H1 (cell line): ENCODE data around the gene ATP11A. TPM values are rescaled to one million over a fixed set of nuclear protein-coding genes. Genes with fewer than 3 reads are reported as not detected.
A peak's percentile ranks its signal among the peaks of the same experiment; 100 is the strongest.

Experiments
- CTCF ChIA-PET: fragments of 300-600 bp; sonication (Branson Sonifier 250); formaldehyde crosslinking; loops from one replicate; lab custom pipeline; 2021; ENCODE audit not compliant: partially characterized antibody; lab: Charles Lee
- POLR2A ChIA-PET: fragments of 300-600 bp; sonication (Branson Sonifier 250); formaldehyde crosslinking; loops from one replicate; lab custom pipeline; 2021; ENCODE audit warnings: inconsistent platforms; ENCODE audit not compliant: partially characterized antibody; lab: Charles Lee
- DNase-seq, 2 experiments: peaks; one replicate each; pipeline versions ENCODE4 v3.0.0 to v3.0.0-alpha.2; 2010 to 2022; ENCODE audit warnings: low spot score in 2 of 2, low read depth in 1 of 2, mixed read lengths in 1 of 2
- FAIRE-seq: peaks from 2 replicates; lab custom pipeline; 2011; peaks lifted over from hg19 to GRCh38; lab: Jason Lieb, UNC
- H2AFZ ChIP-seq: 2 replicates; pipeline ENCODE4 v1.8.1; 2012; ENCODE audit warnings: low read length, inconsistent platforms
- H2AK5ac ChIP-seq: 2 replicates; pipeline ENCODE4 v1.6.1; 2013; ENCODE audit warnings: low read depth, low read length
- H2BK120ac ChIP-seq: replicated peaks from 2 replicates; pipeline ENCODE3; 2013; ENCODE audit warnings: low read depth, low read length, inconsistent platforms
- H2BK12ac ChIP-seq: 2 replicates; pipeline ENCODE4 v1.6.1; 2013; ENCODE audit warnings: low read depth, low read length
- H2BK15ac ChIP-seq: 2 replicates; pipeline ENCODE4 v1.6.1; 2013; ENCODE audit warnings: low read length
- H2BK20ac ChIP-seq: 2 replicates; pipeline ENCODE4 v1.6.1; 2013; ENCODE audit warnings: low read length
- H2BK5ac ChIP-seq: 2 replicates; pipeline ENCODE4 v1.6.1; 2013; ENCODE audit warnings: low read depth, low read length
- H3K14ac ChIP-seq: 2 replicates; pipeline ENCODE4 v1.6.1; 2013; ENCODE audit warnings: inconsistent platforms; ENCODE audit not compliant: insufficient read length
- H3K18ac ChIP-seq: 2 replicates; pipeline ENCODE4 v1.6.1; 2013; ENCODE audit warnings: low read length; ENCODE audit errors: extremely low read depth
- H3K23ac ChIP-seq: 2 replicates; pipeline ENCODE4 v1.6.1; 2013; ENCODE audit warnings: inconsistent platforms; ENCODE audit not compliant: insufficient read length
- H3K23me2 ChIP-seq: 2 replicates; pipeline ENCODE4 v1.6.1; 2013; ENCODE audit warnings: low read depth, low read length
- H3K27ac ChIP-seq: 2 replicates; pipeline ENCODE4 v1.6.1; 2011; ENCODE audit warnings: low read depth, low read length, inconsistent platforms
- H3K27me3 ChIP-seq, 4 experiments: replicated peaks in 1 of 4; 1 replicate in 1 of 4; 2 replicates in 3 of 4; pipeline versions ENCODE4 v1.6.1 to v1.8.1; 2011 to 2013; ENCODE audit warnings: low read length in 3 of 4, mild to moderate bottlenecking in 3 of 4, inconsistent platforms in 2 of 4, mixed read lengths in 2 of 4, moderate library complexity in 1 of 4; ENCODE audit not compliant: control insufficient read depth in 3 of 4, insufficient read depth in 3 of 4; ENCODE audit errors: extremely low read depth in 1 of 4
- H3K36me3 ChIP-seq, 4 experiments: 2 replicates each; pipeline versions ENCODE4 v1.6.1 to v1.8.1; 2011 to 2013; ENCODE audit warnings: mild to moderate bottlenecking in 4 of 4, low read length in 3 of 4, moderate library complexity in 2 of 4, control low read depth in 1 of 4, inconsistent platforms in 1 of 4; ENCODE audit not compliant: insufficient read depth in 4 of 4, control insufficient read depth in 2 of 4
- H3K4ac ChIP-seq: replicated peaks from 2 replicates; pipeline ENCODE3; 2013; ENCODE audit warnings: low read length, low read depth, mixed read lengths, inconsistent platforms; ENCODE audit not compliant: insufficient read length
- H3K4me1 ChIP-seq, 4 experiments: replicated peaks in 1 of 4; 1 replicate in 1 of 4; 2 replicates in 3 of 4; pipeline versions ENCODE4 v1.6.1 to v1.8.1; 2011 to 2013; ENCODE audit warnings: low read length in 3 of 4, inconsistent platforms in 2 of 4, mixed read lengths in 1 of 4; ENCODE audit not compliant: insufficient read depth in 4 of 4, control insufficient read depth in 3 of 4
- H3K4me2 ChIP-seq, 2 experiments: 2 replicates each; pipeline versions ENCODE4 v1.6.1 to v1.8.1; 2011 to 2013; ENCODE audit warnings: low read depth in 2 of 2, low read length in 2 of 2, control low read depth in 1 of 2, inconsistent platforms in 1 of 2, mild to moderate bottlenecking in 1 of 2; ENCODE audit not compliant: insufficient read depth in 1 of 2
- H3K4me3 ChIP-seq, 4 experiments: fragments of 200-600, 300-600 bp in 1 of 4; sonication (generic), shearing (Covaris generic), sonication (Bioruptor Twin) in 1 of 4; 2 replicates each; pipeline versions ENCODE4 v1.5.1 to v1.8.1; 2011 to 2016; ENCODE audit warnings: low read length in 4 of 4, low read depth in 3 of 4, control low read depth in 2 of 4, inconsistent platforms in 2 of 4, mild to moderate bottlenecking in 2 of 4, mixed read lengths in 1 of 4, moderate library complexity in 1 of 4; ENCODE audit not compliant: insufficient read depth in 2 of 4; ENCODE audit errors: extremely low read depth in 1 of 4
- H3K56ac ChIP-seq: replicated peaks from 2 replicates; pipeline ENCODE3; 2013; ENCODE audit warnings: low read depth, mild to moderate bottlenecking, mixed read lengths, low read length, inconsistent platforms; ENCODE audit not compliant: insufficient read length
- H3K79me1 ChIP-seq: 2 replicates; pipeline ENCODE4 v1.6.1; 2013; ENCODE audit warnings: low read depth, low read length, control low read depth
- H3K79me2 ChIP-seq, 2 experiments: 2 replicates each; pipeline versions ENCODE4 v1.6.1 to v1.8.1; 2012 to 2013; ENCODE audit warnings: low read length in 2 of 2, mild to moderate bottlenecking in 2 of 2, inconsistent platforms in 1 of 2; ENCODE audit not compliant: insufficient read depth in 2 of 2, control insufficient read depth in 1 of 2
- H3K9ac ChIP-seq, 4 experiments: replicated peaks in 1 of 4; 1 replicate in 1 of 4; 2 replicates in 3 of 4; pipeline versions ENCODE4 v1.6.1 to v1.8.1; 2011 to 2013; ENCODE audit warnings: low read depth in 3 of 4, low read length in 3 of 4, control low read depth in 2 of 4, mild to moderate bottlenecking in 2 of 4, moderate library complexity in 2 of 4, inconsistent platforms in 1 of 4; ENCODE audit errors: extremely low read depth in 1 of 4
- H3K9me3 ChIP-seq, 2 experiments: 2 replicates each; pipeline versions ENCODE4 v1.6.1 to v1.8.1; 2012 to 2013; ENCODE audit warnings: mild to moderate bottlenecking in 2 of 2, moderate library complexity in 2 of 2, control low read depth in 1 of 2, inconsistent platforms in 1 of 2, low read depth in 1 of 2, low read length in 1 of 2, mixed read lengths in 1 of 2; ENCODE audit not compliant: insufficient read depth in 2 of 2
- H4K20me1 ChIP-seq, 2 experiments: replicated peaks in 1 of 2; 2 replicates each; pipeline versions ENCODE3 to v1.8.1; 2011 to 2013; ENCODE audit warnings: inconsistent platforms in 2 of 2, low read length in 2 of 2, mild to moderate bottlenecking in 1 of 2; ENCODE audit not compliant: insufficient read depth in 2 of 2, control insufficient read depth in 1 of 2
- H4K5ac ChIP-seq: 2 replicates; pipeline ENCODE4 v1.6.1; 2013; ENCODE audit warnings: low read length, low read depth, mixed read lengths, inconsistent platforms; ENCODE audit not compliant: insufficient read length
- H4K8ac ChIP-seq: 2 replicates; pipeline ENCODE4 v1.8.0; 2013; ENCODE audit warnings: mild to moderate bottlenecking, moderate library complexity, low read length, inconsistent platforms; ENCODE audit not compliant: insufficient read depth; ENCODE audit errors: extremely low read depth
- H4K91ac ChIP-seq: replicated peaks from 2 replicates; pipeline ENCODE3; 2013; ENCODE audit warnings: low read length, mixed read lengths, inconsistent platforms; ENCODE audit not compliant: insufficient read length
- CREB1 ChIP-seq: IDR thresholded peaks from 2 replicates; pipeline ENCODE4 v1.6.1; 2012; ENCODE audit warnings: inconsistent platforms
- WGBS, 2 experiments: shearing (Covaris generic) in 1 of 2; methylation state at CpG; one replicate each; pipeline versions ENCODE4 v1.1.6 to v1.1.7; 2013 to 2015; ENCODE audit warnings: low lambda C conversion rate in 2 of 2, mixed read lengths in 2 of 2, inconsistent platforms in 1 of 2, low coverage in 1 of 2, missing lambda C conversion rate in 1 of 2; ENCODE audit not compliant: insufficient replicate concordance in 2 of 2, insufficient coverage in 1 of 2, insufficient read length in 1 of 2; ENCODE audit errors: extremely low coverage in 1 of 2, missing lambda C conversion rate in 1 of 2; 5-methylcytosine and 5-hydroxymethylcytosine counted together
- polyA plus RNA-seq, 7 experiments: library from polyadenylated mRNA; depleted of rRNA in 3 of 7; stranded (reverse) in 5 of 7; unstranded in 2 of 7; fragments of >200 nt in 5 of 7; fragments of 200-250 nt in 2 of 7; gene quantifications; 1 replicate in 5 of 7; 2 replicates in 1 of 7; 4 replicates in 1 of 7; pipeline versions ENCODE4 v1.2.1 to v1.2.3, GENCODE V29; 2011 to 2013; ENCODE audit warnings: missing spikeins in 2 of 7, mixed read lengths in 2 of 7
- total RNA-seq: library from RNA; stranded (reverse); fragmentation: NEBNext Ultra II Directional; extraction: Animal tissue kit (Norgen Biotek cat#: 25700); gene quantifications from 2 replicates; pipeline ENCODE4 v1.2.1, GENCODE V29; 2021

Gene ATP11A
- total and polyA plus RNA-seq, 2 of the 8 experiments (the other 6 are each of a cell fraction or from before 2014, with no cell fraction given), result 28.8 to 72.9 TPM

- no peak overlapping the region for H3K23ac ChIP-seq
- no peak for FAIRE-seq
- H4K91ac ChIP-seq, result no peak overlapping the region
- peaks cover 0 to 6% of the 10 kb centered on the region in 2 experiments for H4K20me1 ChIP-seq
- 76% methylated on average over 13 of the region's 13 CpGs; no CpG with 5 or more reads in 1 of the 2 experiments for WGBS, 2 experiments
- H2AK5ac ChIP-seq, result no peak overlapping the region
- H2BK15ac ChIP-seq, result peak overlapping the region; percentile 88; the same call in 1 of the 2 replicates
- H3K14ac ChIP-seq, result no peak overlapping the region
- no peak overlapping the region for H3K4me2 ChIP-seq
- no peak overlapping the region for H4K5ac ChIP-seq
- no peak overlapping the region for H3K4ac ChIP-seq
- H3K56ac ChIP-seq, result no peak overlapping the region
- no peaks in the 10 kb centered on the region for H3K79me2 ChIP-seq
- no peak overlapping the region for H2BK5ac ChIP-seq
- H3K9me3 ChIP-seq, result no peaks in the 10 kb centered on the region
- peaks cover 0 to 6% (median under 1%) of the 10 kb centered on the region in 4 experiments; a peak in 1 of 7 replicates for H3K4me1 ChIP-seq
- H2BK20ac ChIP-seq, result no peak overlapping the region
- no peak for DNase-seq
- H3K23me2 ChIP-seq, result peaks cover 14% of the 10 kb centered on the region
- H3K4me3 ChIP-seq, result no peak overlapping the region
- H3K9ac ChIP-seq, result no peak overlapping the region
- no peak overlapping the region for H3K27ac ChIP-seq
- H2BK120ac ChIP-seq, result no peak overlapping the region
- POLR2A ChIA-PET, result no interaction called here
- H3K18ac ChIP-seq, result no peak overlapping the region
- H3K27me3 ChIP-seq, result peaks cover 0 to 4% (median 0%) of the 10 kb centered on the region in 4 experiments; a peak in 3 of 7 replicates
- H3K36me3 ChIP-seq, result no peaks in the 10 kb centered on the region; a peak in 1 of 8 replicates
- H4K8ac ChIP-seq, result no peak overlapping the region
- CTCF ChIA-PET, result interaction anchor here (0.7 kb wide), 1 partner anchor 36 kb away, joined by 4 read pairs; no protein-coding TSS in a partner anchor
- no peak overlapping the region for H2BK12ac ChIP-seq
- 0 out of 2 replicates have a peak overlapping the region, but pooled peaks have one; percentile 14 for H2AFZ ChIP-seq
- no peaks in the 10 kb centered on the region for H3K79me1 ChIP-seq
- no peak for TF ChIP-seq CREB1
Measured at GRCh38 chr13:112668924-112669323, 20.9 kb upstream of the ATP11A start.
